ENCODE measurements around the gene SC5D.

DNA sequence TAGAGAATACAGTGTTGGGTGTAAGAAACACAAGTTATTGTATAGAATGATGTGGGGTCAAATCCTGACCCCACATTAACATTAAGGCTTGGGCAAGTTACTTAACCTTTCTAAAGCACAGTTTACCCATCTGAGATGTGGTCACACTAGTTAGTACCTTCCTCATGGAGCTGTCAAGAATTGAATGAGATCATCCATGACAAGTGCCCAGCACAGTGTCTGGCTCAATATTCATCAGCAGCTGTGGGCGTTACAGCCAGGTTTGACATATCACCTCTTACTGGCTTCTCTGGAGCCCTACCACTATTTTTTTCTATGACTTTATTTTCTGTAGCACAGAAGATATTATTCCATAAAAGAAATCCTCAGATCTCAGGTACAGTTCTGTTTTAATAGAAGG lies 57.2 kb downstream of the SC5D start:
- TF ChIP-seq EZH2 (IDR thresholded peaks at IDR 0.05): no peak
- TF ChIP-seq POLR2AphosphoS5 (IDR thresholded peaks at IDR 0.05; ENCODE audit: borderline replicate concordance, low read depth, low read length): no peak
- TF ChIP-seq FOXP2 (optimal IDR thresholded peaks at IDR 0.05; ENCODE audit: control extremely low read depth, extremely low read length, insufficient read depth): no peak
